ENCODE results near the gene ESR1.

The ESR1 gene

DNA sequence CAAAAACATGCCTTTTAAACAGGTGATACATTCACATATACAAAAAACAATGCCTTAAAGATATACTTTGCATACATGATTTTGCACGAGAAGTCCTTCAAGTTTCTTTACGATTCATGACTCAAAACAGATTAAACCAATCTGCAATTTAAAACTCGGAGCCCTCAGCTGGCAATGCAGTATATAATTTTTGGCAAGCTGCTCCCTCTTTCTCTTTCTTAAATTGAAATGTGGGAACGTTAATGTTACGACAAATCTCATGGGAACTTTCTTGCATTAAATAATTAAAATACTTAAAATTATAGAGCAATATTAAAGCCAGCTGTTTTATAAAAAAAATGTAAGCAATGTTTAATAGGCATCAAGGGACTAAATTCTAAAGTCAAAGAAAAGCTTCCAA is 334.6 kb downstream of the ESR1 start:
- Histone ChIP-seq H3K4me3 (ENCODE audit: low read length) (no peak overlapping the region), H3K9me2 (replicated peaks; ENCODE audit: insufficient read depth, low read length) (no peaks in the 10 kb centered on the region), H3K27ac (ENCODE audit: low read length) (no peak overlapping the region), H3K79me2 (ENCODE audit: low read length) (no peaks in the 10 kb centered on the region), H3K9ac (ENCODE audit: low read length) (no peak overlapping the region), H2AFZ (ENCODE audit: low read length) (no peak overlapping the region), H3F3A (ENCODE audit: insufficient read depth, low read length) (no peaks in the 10 kb centered on the region), H4K20me1 (ENCODE audit: insufficient read depth, low read length) (no peaks in the 10 kb centered on the region), H3K9me3 (replicated peaks; ENCODE audit: insufficient read depth, low read length) (no peaks in the 10 kb centered on the region), H3K27me3 (replicated peaks; ENCODE audit: insufficient read depth, low read length) (no peaks in the 10 kb centered on the region), H3K36me3 (replicated peaks; ENCODE audit: insufficient read depth, low read length) (no peaks in the 10 kb centered on the region), H3K4me2 (ENCODE audit: low read depth, low read length) (no peak overlapping the region), H3K4me1 (ENCODE audit: low read length) (no peaks in the 10 kb centered on the region)
- no peak for DNase-seq
- TF ChIP-seq EZH2phosphoT487 (IDR thresholded peaks at IDR 0.05; ENCODE audit: low read length) (no peak), EZH2 (optimal IDR thresholded peaks at IDR 0.05; ENCODE audit: low read depth, low read length) (no peak)
- TF ChIP-seq, protein P1, sequence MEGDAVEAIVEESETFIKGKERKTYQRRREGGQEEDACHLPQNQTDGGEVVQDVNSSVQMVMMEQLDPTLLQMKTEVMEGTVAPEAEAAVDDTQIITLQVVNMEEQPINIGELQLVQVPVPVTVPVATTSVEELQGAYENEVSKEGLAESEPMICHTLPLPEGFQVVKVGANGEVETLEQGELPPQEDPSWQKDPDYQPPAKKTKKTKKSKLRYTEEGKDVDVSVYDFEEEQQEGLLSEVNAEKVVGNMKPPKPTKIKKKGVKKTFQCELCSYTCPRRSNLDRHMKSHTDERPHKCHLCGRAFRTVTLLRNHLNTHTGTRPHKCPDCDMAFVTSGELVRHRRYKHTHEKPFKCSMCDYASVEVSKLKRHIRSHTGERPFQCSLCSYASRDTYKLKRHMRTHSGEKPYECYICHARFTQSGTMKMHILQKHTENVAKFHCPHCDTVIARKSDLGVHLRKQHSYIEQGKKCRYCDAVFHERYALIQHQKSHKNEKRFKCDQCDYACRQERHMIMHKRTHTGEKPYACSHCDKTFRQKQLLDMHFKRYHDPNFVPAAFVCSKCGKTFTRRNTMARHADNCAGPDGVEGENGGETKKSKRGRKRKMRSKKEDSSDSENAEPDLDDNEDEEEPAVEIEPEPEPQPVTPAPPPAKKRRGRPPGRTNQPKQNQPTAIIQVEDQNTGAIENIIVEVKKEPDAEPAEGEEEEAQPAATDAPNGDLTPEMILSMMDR (IDR thresholded peaks at IDR 0.05; ENCODE audit: low read length): no peak

DNA sequence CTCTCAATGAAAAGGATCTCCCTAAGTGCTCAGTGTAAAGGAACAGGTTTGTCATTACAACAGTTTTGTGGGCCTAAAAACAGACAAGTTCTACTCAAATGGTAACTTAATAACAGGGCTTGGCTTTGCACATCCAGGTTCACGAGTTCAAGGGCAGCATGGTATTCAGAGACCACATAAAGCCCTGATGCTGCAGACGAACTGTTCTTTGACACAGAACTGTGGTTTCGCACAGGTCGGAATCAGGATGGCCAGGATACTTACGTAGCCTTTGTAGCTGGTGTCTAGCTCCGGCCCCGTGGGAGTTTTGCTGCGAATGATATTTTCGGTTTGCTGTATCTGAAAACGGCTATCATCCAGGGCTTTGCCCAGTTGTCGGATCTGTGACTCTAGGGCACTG is 335.9 kb downstream of the ESR1 start:
- no peak overlapping the region for H2AFZ ChIP-seq (ENCODE audit: low read length)
- no peaks in the 10 kb centered on the region for H3K27me3 ChIP-seq (replicated peaks; ENCODE audit: insufficient read depth, low read length)
- no peaks in the 10 kb centered on the region for H3K4me1 ChIP-seq (ENCODE audit: low read length)
- H3K4me2 ChIP-seq (ENCODE audit: low read depth, low read length): no peak overlapping the region
- no peak overlapping the region for H3K4me3 ChIP-seq (ENCODE audit: low read length)
- no peaks in the 10 kb centered on the region for H3F3A ChIP-seq (ENCODE audit: insufficient read depth, low read length)
- H3K36me3 ChIP-seq (replicated peaks; ENCODE audit: insufficient read depth, low read length): no peaks in the 10 kb centered on the region
- TF ChIP-seq EZH2 (optimal IDR thresholded peaks at IDR 0.05; ENCODE audit: low read depth, low read length) (no peak), EZH2phosphoT487 (IDR thresholded peaks at IDR 0.05; ENCODE audit: low read length) (no peak)
- TF ChIP-seq, protein P1 (IDR thresholded peaks at IDR 0.05; ENCODE audit: low read length): no peak
- H3K9me2 ChIP-seq (replicated peaks; ENCODE audit: insufficient read depth, low read length): no peaks in the 10 kb centered on the region
- H3K9me3 ChIP-seq (replicated peaks; ENCODE audit: insufficient read depth, low read length): no peaks in the 10 kb centered on the region
- no peak overlapping the region for H3K9ac ChIP-seq (ENCODE audit: low read length)
- H3K79me2 ChIP-seq (ENCODE audit: low read length): no peaks in the 10 kb centered on the region
- H3K27ac ChIP-seq (ENCODE audit: low read length): no peak overlapping the region
- DNase-seq: no peak
- H4K20me1 ChIP-seq (ENCODE audit: insufficient read depth, low read length): no peaks in the 10 kb centered on the region

DNA sequence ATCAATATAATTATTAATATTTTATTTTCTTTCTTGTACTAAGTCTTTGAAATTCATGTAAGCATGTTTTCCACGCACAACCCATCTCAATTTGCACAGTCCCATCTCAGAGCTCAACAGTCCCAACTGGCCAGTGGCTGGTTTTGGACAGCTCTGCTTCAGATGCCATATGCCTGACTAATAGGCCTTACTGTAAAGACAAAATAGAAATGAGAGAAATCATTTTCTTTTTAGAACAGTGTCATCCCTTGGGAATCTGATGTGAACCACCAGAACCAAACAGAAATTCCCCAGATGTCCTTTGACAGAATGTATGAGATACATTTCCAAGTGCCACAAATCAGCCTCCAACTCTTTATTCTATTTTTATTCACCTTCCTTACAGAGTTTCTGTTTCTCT is 338.9 kb downstream of the ESR1 start:
- no peak for DNase-seq
- Histone ChIP-seq H3K9me3 (replicated peaks; ENCODE audit: insufficient read depth, low read length) (no peaks in the 10 kb centered on the region), H3K27ac (ENCODE audit: low read length) (no peak overlapping the region), H3K9ac (ENCODE audit: low read length) (no peak overlapping the region), H3K79me2 (ENCODE audit: low read length) (no peaks in the 10 kb centered on the region), H3K4me1 (ENCODE audit: low read length) (no peaks in the 10 kb centered on the region), H3K36me3 (replicated peaks; ENCODE audit: insufficient read depth, low read length) (no peaks in the 10 kb centered on the region), H3F3A (ENCODE audit: insufficient read depth, low read length) (no peaks in the 10 kb centered on the region), H3K4me3 (ENCODE audit: low read length) (no peak overlapping the region), H4K20me1 (ENCODE audit: insufficient read depth, low read length) (no peaks in the 10 kb centered on the region), H3K9me2 (replicated peaks; ENCODE audit: insufficient read depth, low read length) (no peaks in the 10 kb centered on the region), H3K4me2 (ENCODE audit: low read depth, low read length) (no peak overlapping the region), H2AFZ (ENCODE audit: low read length) (no peak overlapping the region), H3K27me3 (replicated peaks; ENCODE audit: insufficient read depth, low read length) (no peaks in the 10 kb centered on the region)
- no peak for TF ChIP-seq EZH2 (optimal IDR thresholded peaks at IDR 0.05; ENCODE audit: low read depth, low read length)
- TF ChIP-seq EZH2phosphoT487 (IDR thresholded peaks at IDR 0.05; ENCODE audit: low read length): no peak
- TF ChIP-seq, protein P1 (IDR thresholded peaks at IDR 0.05; ENCODE audit: low read length): no peak

Measured in MM.1S (cell line).